HepG2 (cell line): ENCODE measurements around the gene AGXT. TPM values are rescaled to one million over a fixed set of nuclear protein-coding genes. Genes with fewer than 3 reads are reported as not detected.

Experiments used
- FLYWCH1 ChIP-seq: sonication (generic); formaldehyde crosslinking; IDR thresholded peaks from 2 replicates; pipeline ENCODE4 v1.8.1; 2023; ENCODE audit warnings: mild to moderate bottlenecking, missing genetic modification reagents
- GFI1 ChIP-seq: sonication (generic); formaldehyde crosslinking; IDR thresholded peaks from 2 replicates; pipeline ENCODE4 v1.5.0; 2020; ENCODE audit warnings: missing genetic modification reagents, mild to moderate bottlenecking, borderline replicate concordance
- GZF1 ChIP-seq: sonication (generic); formaldehyde crosslinking; IDR thresholded peaks from 2 replicates; pipeline ENCODE4 v1.5.1; 2020; ENCODE audit warnings: mild to moderate bottlenecking, missing genetic modification reagents
- HES4 ChIP-seq: sonication (generic); formaldehyde crosslinking; IDR thresholded peaks from 2 replicates; pipeline ENCODE4 v1.9.0; 2021; ENCODE audit warnings: mild to moderate bottlenecking, missing genetic modification reagents, borderline replicate concordance
- JUND ChIP-seq: sonication (generic); formaldehyde crosslinking; IDR thresholded peaks from 2 replicates; pipeline ENCODE4 v1.8.0; 2022; ENCODE audit warnings: mild to moderate bottlenecking, missing genetic modification reagents
- NBN ChIP-seq: fragments of 450-650 bp; conservative IDR thresholded peaks from 2 replicates; pipeline ENCODE4 v1.6.1; 2017
- PHF8 ChIP-seq: sonication (generic); formaldehyde crosslinking; IDR thresholded peaks from 2 replicates; pipeline ENCODE4 v1.5.0; 2020; ENCODE audit warnings: missing genetic modification reagents
- PRPF4 ChIP-seq: fragments of 200-400 bp; formaldehyde crosslinking; IDR thresholded peaks from 2 replicates; pipeline ENCODE4 v1.6.1; 2016; ENCODE audit warnings: low read length, low read depth; ENCODE audit not compliant: poor library complexity, severe bottlenecking
- RFX5 ChIP-seq: IDR thresholded peaks from 2 replicates; pipeline ENCODE4 v1.6.1; 2011; ENCODE audit warnings: low read depth, low read length, improper control_type of control experiment
- TARDBP ChIP-seq: sonication (generic); formaldehyde crosslinking; IDR thresholded peaks from 2 replicates; pipeline ENCODE4 v1.8.0; 2022; ENCODE audit warnings: mild to moderate bottlenecking, missing genetic modification reagents
- ZBTB42 ChIP-seq: sonication (generic); formaldehyde crosslinking; IDR thresholded peaks from 2 replicates; pipeline ENCODE4 v1.5.0; 2020; ENCODE audit warnings: mild to moderate bottlenecking, missing genetic modification reagents
- ZC3H13 ChIP-seq: sonication (generic); formaldehyde crosslinking; IDR thresholded peaks from 2 replicates; pipeline ENCODE4 v1.8.1; 2023; ENCODE audit warnings: mild to moderate bottlenecking, missing genetic modification reagents, moderate library complexity
- ZFP36 ChIP-seq: fragments of 150-350 bp; IDR thresholded peaks from 2 replicates; pipeline ENCODE4 v1.6.1; 2018; ENCODE audit warnings: borderline replicate concordance, low read length, low read depth; ENCODE audit not compliant: partially characterized antibody
- ZNF121 ChIP-seq: sonication (generic); formaldehyde crosslinking; IDR thresholded peaks from 2 replicates; pipeline ENCODE4 v1.5.0; 2020; ENCODE audit warnings: mild to moderate bottlenecking, missing genetic modification reagents
- ZNF333 ChIP-seq: sonication (generic); formaldehyde crosslinking; IDR thresholded peaks from 2 replicates; pipeline ENCODE4 v1.4.0; 2020; ENCODE audit warnings: mild to moderate bottlenecking, missing genetic modification reagents, borderline replicate concordance
- ZNF572 ChIP-seq: sonication (generic); formaldehyde crosslinking; IDR thresholded peaks from 2 replicates; pipeline ENCODE4 v1.5.1; 2020; ENCODE audit warnings: mild to moderate bottlenecking, missing genetic modification reagents
- ZNF766 ChIP-seq: sonication (generic); formaldehyde crosslinking; IDR thresholded peaks from 2 replicates; pipeline ENCODE4 v1.5.0; 2020; ENCODE audit warnings: missing genetic modification reagents, borderline replicate concordance
- polyA plus RNA-seq, 8 experiments: library from polyadenylated mRNA; depleted of rRNA in 3 of 8; stranded (reverse) in 7 of 8; unstranded in 1 of 8; fragments of >200 nt; fragmentation: Illumina TruSeq in 4 of 8; extraction: Trizol in 4 of 8; gene quantifications; 2 replicates each; pipeline versions ENCODE4 v1.2.1 to v1.2.3, GENCODE V29; 2011 to 2016; ENCODE audit warnings: low read depth in 4 of 8, missing spikeins in 1 of 8, mixed read lengths in 1 of 8; ENCODE audit not compliant: insufficient read depth in 1 of 8
- total RNA-seq, 5 experiments: library from RNA; depleted of rRNA; stranded (reverse); fragments of >200 nt; fragmentation: Illumina TruSeq; extraction: Trizol; gene quantifications; 2 replicates each; pipeline ENCODE4 v1.2.3, GENCODE V29; 2016; ENCODE audit warnings: low read depth in 1 of 5
- TF ChIP-seq, protein P1 (sequence below): sonication (generic); formaldehyde crosslinking; IDR thresholded peaks from 2 replicates; pipeline ENCODE4 v1.5.1; 2020; ENCODE audit warnings: mild to moderate bottlenecking, missing genetic modification reagents, borderline replicate concordance
- TF ChIP-seq, protein P2 (sequence below): sonication (generic); formaldehyde crosslinking; IDR thresholded peaks from 2 replicates; pipeline ENCODE4 v1.4.0; 2020; ENCODE audit warnings: mild to moderate bottlenecking, missing genetic modification reagents
- TF ChIP-seq, protein P3 (sequence below): sonication (generic); formaldehyde crosslinking; IDR thresholded peaks from 2 replicates; pipeline ENCODE4 v1.4.0; 2020; ENCODE audit warnings: missing genetic modification reagents, borderline replicate concordance
- TF ChIP-seq, protein P4 (sequence below): IDR thresholded peaks from 2 replicates; pipeline ENCODE4 v1.6.1; 2016; ENCODE audit warnings: mild to moderate bottlenecking

Gene AGXT
- total and polyA plus RNA-seq, 2 of the 13 experiments (the other 11 are each of a cell fraction or from before 2014, with no cell fraction given): 41.9 to 96.1 TPM

DNA sequence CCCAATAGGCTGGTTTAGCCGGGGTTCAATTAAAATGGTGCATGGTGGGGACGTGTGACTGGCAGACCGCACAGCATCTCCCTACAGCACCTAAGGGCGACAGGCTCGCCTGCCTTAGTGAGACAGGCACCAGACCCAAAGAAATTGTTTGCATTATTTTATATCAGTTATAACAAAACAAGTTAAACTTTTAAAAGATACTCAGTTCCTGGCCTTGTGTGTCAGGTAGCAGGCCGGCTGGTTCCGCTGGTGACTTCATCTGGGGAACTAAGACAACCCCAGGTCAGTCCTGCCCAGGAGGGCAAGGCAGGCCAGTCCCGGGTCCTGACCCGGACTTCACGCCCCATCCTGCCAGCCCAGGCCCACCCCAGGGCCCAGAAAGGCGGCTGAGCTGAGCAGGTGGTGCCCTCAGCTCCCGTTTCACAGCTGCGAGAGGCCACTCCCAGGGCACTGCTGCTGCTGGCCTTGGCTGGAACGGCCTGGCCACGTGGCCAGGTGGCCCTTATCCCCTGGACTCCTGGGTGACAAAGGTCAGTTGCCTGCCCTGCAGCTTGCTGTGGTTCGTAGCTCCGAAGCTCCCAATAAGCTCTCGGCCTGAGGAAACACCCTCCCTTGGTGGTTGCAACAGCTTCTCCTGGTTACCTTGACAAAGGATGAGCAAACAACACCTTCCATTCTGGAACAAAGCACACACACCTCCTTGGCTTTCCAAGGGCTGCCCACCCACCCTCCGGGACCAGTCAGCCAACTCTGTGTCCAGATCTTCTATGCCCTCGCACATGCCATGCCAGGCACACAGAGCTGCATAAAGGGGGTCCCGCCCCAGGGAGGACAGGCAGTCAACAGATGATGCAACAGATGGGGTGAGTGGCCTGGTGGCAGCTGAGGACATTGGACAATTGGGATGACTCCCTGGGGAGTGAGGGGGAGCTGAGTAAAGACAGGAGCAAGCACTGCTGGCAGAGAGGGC, 11.3 kb upstream of the AGXT start (continued):
- TF ChIP-seq TARDBP (peak; percentile 87), GFI1 (peak; percentile 87; the same call in 1 of the 2 replicates), HES4 (peak; percentile 97), FLYWCH1 (CRISPR knock-in tag) (peak; percentile 19; the same call in 1 of the 2 replicates), ZNF333 (CRISPR knock-in tag) (peak; percentile 98; the same call in 1 of the 2 replicates), ZNF121 (peak; percentile 80; the same call in 1 of the 2 replicates), ZNF766 (CRISPR knock-in tag) (no peak), PRPF4 (no peak), NBN (no peak), ZBTB42 (CRISPR knock-in tag) (peak; percentile 97), ZC3H13 (peak; percentile 89; the same call in 1 of the 2 replicates), ZFP36 (no peak), PHF8 (CRISPR knock-in tag) (peak; percentile 77; the same call in 1 of the 2 replicates), JUND (CRISPR knock-in tag) (peak; percentile 79; the same call in 1 of the 2 replicates), ZNF572 (CRISPR knock-in tag) (peak; percentile 98), RFX5 (0 out of 2 replicates have a peak, but pooled peaks have one; percentile 1), GZF1 (CRISPR knock-in tag) (peak; percentile 89)
- TF ChIP-seq, protein P1, sequence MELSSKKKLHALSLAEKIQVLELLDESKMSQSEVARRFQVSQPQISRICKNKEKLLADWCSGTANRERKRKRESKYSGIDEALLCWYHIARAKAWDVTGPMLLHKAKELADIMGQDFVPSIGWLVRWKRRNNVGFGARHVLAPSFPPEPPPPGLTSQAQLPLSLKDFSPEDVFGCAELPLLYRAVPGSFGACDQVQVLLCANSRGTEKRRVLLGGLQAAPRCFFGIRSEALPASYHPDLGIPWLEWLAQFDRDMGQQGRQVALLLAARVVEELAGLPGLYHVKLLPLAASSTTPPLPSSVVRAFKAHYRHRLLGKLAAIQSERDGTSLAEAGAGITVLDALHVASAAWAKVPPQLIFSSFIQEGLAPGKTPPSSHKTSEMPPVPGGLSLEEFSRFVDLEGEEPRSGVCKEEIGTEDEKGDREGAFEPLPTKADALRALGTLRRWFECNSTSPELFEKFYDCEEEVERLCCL (CRISPR knock-in tag): peak; percentile 92
- TF ChIP-seq, protein P2, sequence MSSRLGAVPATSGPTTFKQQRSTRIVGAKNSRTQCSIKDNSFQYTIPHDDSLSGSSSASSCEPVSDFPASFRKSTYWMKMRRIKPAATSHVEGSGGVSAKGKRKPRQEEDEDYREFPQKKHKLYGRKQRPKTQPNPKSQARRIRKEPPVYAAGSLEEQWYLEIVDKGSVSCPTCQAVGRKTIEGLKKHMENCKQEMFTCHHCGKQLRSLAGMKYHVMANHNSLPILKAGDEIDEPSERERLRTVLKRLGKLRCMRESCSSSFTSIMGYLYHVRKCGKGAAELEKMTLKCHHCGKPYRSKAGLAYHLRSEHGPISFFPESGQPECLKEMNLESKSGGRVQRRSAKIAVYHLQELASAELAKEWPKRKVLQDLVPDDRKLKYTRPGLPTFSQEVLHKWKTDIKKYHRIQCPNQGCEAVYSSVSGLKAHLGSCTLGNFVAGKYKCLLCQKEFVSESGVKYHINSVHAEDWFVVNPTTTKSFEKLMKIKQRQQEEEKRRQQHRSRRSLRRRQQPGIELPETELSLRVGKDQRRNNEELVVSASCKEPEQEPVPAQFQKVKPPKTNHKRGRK (CRISPR knock-in tag): no peak
- TF ChIP-seq, protein P3, sequence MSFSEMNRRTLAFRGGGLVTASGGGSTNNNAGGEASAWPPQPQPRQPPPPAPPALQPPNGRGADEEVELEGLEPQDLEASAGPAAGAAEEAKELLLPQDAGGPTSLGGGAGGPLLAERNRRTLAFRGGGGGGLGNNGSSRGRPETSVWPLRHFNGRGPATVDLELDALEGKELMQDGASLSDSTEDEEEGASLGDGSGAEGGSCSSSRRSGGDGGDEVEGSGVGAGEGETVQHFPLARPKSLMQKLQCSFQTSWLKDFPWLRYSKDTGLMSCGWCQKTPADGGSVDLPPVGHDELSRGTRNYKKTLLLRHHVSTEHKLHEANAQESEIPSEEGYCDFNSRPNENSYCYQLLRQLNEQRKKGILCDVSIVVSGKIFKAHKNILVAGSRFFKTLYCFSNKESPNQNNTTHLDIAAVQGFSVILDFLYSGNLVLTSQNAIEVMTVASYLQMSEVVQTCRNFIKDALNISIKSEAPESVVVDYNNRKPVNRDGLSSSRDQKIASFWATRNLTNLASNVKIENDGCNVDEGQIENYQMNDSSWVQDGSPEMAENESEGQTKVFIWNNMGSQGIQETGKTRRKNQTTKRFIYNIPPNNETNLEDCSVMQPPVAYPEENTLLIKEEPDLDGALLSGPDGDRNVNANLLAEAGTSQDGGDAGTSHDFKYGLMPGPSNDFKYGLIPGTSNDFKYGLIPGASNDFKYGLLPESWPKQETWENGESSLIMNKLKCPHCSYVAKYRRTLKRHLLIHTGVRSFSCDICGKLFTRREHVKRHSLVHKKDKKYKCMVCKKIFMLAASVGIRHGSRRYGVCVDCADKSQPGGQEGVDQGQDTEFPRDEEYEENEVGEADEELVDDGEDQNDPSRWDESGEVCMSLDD (CRISPR knock-in tag): no peak
- TF ChIP-seq, protein P4, sequence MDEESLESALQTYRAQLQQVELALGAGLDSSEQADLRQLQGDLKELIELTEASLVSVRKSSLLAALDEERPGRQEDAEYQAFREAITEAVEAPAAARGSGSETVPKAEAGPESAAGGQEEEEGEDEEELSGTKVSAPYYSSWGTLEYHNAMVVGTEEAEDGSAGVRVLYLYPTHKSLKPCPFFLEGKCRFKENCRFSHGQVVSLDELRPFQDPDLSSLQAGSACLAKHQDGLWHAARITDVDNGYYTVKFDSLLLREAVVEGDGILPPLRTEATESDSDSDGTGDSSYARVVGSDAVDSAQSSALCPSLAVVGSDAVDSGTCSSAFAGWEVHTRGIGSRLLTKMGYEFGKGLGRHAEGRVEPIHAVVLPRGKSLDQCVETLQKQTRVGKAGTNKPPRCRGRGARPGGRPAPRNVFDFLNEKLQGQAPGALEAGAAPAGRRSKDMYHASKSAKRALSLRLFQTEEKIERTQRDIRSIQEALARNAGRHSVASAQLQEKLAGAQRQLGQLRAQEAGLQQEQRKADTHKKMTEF: peak; percentile 96
